A172 (cell line): ENCODE results near the gene ZNF862. TPM values are rescaled to one million over a fixed set of nuclear protein-coding genes. Genes with fewer than 3 reads are reported as not detected.

Source experiments
- DNase-seq: peaks from one replicate; pipeline ENCODE4 v3.0.0-alpha.2; 2015; ENCODE audit warnings: low spot score
- total RNA-seq: library from RNA; depleted of rRNA; stranded (reverse); fragments of >200 nt; shearing (Covaris generic); gene quantifications from 2 replicates; pipeline ENCODE4 v1.2.3, GENCODE V29; 2014

ZNF862 gene
- total RNA-seq, 1 experiment from 2014 or later, result 3.7 TPM

- DNase-seq, result no peak
Measured at GRCh38 chr7:149866139-149866778, 28.1 kb downstream of the ZNF862 start.

- no peak for DNase-seq
Measured at GRCh38 chr7:149866779-149867447, 28.7 kb downstream of the ZNF862 start.

- DNase-seq, result no peak
Measured at GRCh38 chr7:149867762-149868622, 29.8 kb downstream of the ZNF862 start.

GRCh38 chr7:149868623-149869290 is 30.6 kb downstream of the ZNF862 start:
- no peak for DNase-seq

- no peak for DNase-seq
Measured at GRCh38 chr7:149869291-149869650, 31.1 kb downstream of the ZNF862 start.

GRCh38 chr7:149869867-149870266 is 31.7 kb downstream of the ZNF862 start:
- no peak for DNase-seq

- DNase-seq, result no peak
Measured at GRCh38 chr7:149870274-149870673, 32.1 kb downstream of the ZNF862 start.

GRCh38 chr7:149870701-149871483 is 32.7 kb downstream of the ZNF862 start:
- no peak for DNase-seq

GRCh38 chr7:149871576-149871975 is 33.4 kb downstream of the ZNF862 start:
- DNase-seq, result no peak

- DNase-seq, result peak; percentile 72
Measured at GRCh38 chr7:149872419-149873073, 34.4 kb downstream of the ZNF862 start.

- DNase-seq, result peak; percentile 90
Measured at GRCh38 chr7:149873074-149873969, 35.1 kb downstream of the ZNF862 start, which contains the start of gene ATP6V0E2. Gene ATP6V0E2 (plus strand): TSS chr7:149873969. CDS start chr7:149874066, 97 bp downstream.

GRCh38 chr7:149873970-149874643 is 35.9 kb downstream of the ZNF862 start:
- DNase-seq, result no peak

GRCh38 chr7:149874644-149875028 is 36.5 kb downstream of the ZNF862 start:
- no peak for DNase-seq

GRCh38 chr7:149875396-149875795 is 37.2 kb downstream of the ZNF862 start:
- no peak for DNase-seq

- no peak for DNase-seq
Measured at GRCh38 chr7:149877890-149878522, 39.8 kb downstream of the ZNF862 start.

- DNase-seq, result no peak
Measured at GRCh38 chr7:149878523-149878921, 40.3 kb downstream of the ZNF862 start.

- DNase-seq, result no peak
Measured at GRCh38 chr7:149879271-149879743, 41.1 kb downstream of the ZNF862 start.
